NT2/D1 (cell line): ENCODE measurements around the gene EML4.

Experiments
- SUZ12 ChIP-seq: IDR thresholded peaks from 2 replicates; pipeline ENCODE4 v1.6.1; 2011; ENCODE audit not compliant: insufficient read length, insufficient read depth; ENCODE audit errors: extremely low read depth
- YY1 ChIP-seq: IDR thresholded peaks from 2 replicates; pipeline ENCODE4 v1.6.1; 2011; ENCODE audit not compliant: insufficient read length, insufficient read depth
- ZNF274 ChIP-seq: IDR thresholded peaks from 2 replicates; pipeline ENCODE4 v1.6.1; 2011; ENCODE audit warnings: mild to moderate bottlenecking, low read depth, low read length

GRCh38 chr2:42169874-42170521, 845 bp downstream of the EML4 start:
- TF ChIP-seq YY1: no peak
- TF ChIP-seq ZNF274: no peak
- TF ChIP-seq SUZ12: no peak
